ENCODE results near the gene RYR2.

DNA sequence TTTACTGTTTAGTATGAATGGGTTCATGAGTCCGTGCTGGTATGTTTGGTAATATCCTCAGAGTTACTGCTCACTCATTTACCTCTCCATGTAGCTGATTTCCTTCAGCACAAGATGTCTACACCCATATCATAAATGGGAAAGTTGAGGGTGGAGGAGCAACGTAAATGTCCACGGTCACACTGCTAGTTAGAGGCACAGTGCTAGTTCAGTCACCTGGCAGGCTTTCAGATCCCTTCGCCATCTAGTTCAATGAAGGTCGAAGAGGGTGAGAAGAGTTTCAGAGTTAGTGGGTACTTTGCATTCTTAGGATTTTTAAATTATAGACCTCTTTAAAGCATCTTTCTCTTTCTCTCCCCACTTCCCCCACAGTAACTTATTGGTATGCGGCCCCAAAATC is 630.0 kb downstream of the RYR2 start:
- TF ChIP-seq, protein P1, sequence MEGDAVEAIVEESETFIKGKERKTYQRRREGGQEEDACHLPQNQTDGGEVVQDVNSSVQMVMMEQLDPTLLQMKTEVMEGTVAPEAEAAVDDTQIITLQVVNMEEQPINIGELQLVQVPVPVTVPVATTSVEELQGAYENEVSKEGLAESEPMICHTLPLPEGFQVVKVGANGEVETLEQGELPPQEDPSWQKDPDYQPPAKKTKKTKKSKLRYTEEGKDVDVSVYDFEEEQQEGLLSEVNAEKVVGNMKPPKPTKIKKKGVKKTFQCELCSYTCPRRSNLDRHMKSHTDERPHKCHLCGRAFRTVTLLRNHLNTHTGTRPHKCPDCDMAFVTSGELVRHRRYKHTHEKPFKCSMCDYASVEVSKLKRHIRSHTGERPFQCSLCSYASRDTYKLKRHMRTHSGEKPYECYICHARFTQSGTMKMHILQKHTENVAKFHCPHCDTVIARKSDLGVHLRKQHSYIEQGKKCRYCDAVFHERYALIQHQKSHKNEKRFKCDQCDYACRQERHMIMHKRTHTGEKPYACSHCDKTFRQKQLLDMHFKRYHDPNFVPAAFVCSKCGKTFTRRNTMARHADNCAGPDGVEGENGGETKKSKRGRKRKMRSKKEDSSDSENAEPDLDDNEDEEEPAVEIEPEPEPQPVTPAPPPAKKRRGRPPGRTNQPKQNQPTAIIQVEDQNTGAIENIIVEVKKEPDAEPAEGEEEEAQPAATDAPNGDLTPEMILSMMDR (IDR thresholded peaks at IDR 0.05) = no peak
- TF ChIP-seq POLR2A (IDR thresholded peaks at IDR 0.05) = no peak
